ENCODE data around the gene MOGAT1. TPM values are rescaled to one million over a fixed set of nuclear protein-coding genes. Genes with fewer than 3 reads are reported as not detected.

The MOGAT1 gene
- total RNA-seq, 1 experiment from 2014 or later: not detected

DNA sequence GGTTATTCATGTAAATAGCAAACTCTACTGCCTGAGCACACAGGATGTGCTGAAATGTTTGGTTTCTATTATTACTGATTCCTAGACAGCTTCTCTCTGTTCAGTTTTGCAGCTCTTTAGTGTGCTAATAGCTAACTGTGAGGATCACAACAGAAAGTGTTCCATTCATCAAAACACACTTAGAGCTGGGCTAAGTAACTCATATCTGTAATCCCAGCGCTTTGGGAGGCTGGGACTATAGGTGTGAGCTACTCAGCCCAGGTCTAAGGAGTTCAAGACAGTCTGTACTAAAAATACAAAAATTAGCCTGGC lies 63.2 kb downstream of the MOGAT1 start:
- in situ Hi-C loops (cut with HindIII; ENCODE audit: low pct_unique_long_range_greater_than_20kb, low sequenced_read_pairs): no loop called here
- no peak for ATAC-seq
- no peaks in the 10 kb centered on the region; the same call in 1 of the 2 replicates for H3K27me3 ChIP-seq (ENCODE audit: control insufficient read depth, insufficient read depth, low read length)
- H3K36me3 ChIP-seq (ENCODE audit: control insufficient read depth, insufficient read depth, low read length): no peaks in the 10 kb centered on the region
- POLR2A ChIA-PET: no interaction called here
- H3K9me3 ChIP-seq (ENCODE audit: control insufficient read depth, insufficient read depth, low read depth, low read length): no peaks in the 10 kb centered on the region
- intact Hi-C loops (cut with micrococcal nuclease; ENCODE audit: unreplicated experiment): no loop called here
- H3K4me1 ChIP-seq (ENCODE audit: control insufficient read depth, insufficient read depth, low read length): no peaks in the 10 kb centered on the region
- BruUV-seq (replicated peaks): no TSS peak
- TF ChIP-seq, protein P1, sequence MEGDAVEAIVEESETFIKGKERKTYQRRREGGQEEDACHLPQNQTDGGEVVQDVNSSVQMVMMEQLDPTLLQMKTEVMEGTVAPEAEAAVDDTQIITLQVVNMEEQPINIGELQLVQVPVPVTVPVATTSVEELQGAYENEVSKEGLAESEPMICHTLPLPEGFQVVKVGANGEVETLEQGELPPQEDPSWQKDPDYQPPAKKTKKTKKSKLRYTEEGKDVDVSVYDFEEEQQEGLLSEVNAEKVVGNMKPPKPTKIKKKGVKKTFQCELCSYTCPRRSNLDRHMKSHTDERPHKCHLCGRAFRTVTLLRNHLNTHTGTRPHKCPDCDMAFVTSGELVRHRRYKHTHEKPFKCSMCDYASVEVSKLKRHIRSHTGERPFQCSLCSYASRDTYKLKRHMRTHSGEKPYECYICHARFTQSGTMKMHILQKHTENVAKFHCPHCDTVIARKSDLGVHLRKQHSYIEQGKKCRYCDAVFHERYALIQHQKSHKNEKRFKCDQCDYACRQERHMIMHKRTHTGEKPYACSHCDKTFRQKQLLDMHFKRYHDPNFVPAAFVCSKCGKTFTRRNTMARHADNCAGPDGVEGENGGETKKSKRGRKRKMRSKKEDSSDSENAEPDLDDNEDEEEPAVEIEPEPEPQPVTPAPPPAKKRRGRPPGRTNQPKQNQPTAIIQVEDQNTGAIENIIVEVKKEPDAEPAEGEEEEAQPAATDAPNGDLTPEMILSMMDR (IDR thresholded peaks at IDR 0.05): no peak
- no peak overlapping the region for H3K4me3 ChIP-seq (ENCODE audit: low read depth in 2 of 2, low read length in 2 of 2)
- CTCF ChIA-PET: interaction anchor here (1.1 kb wide), 1 partner anchor 11 kb away, joined by 3 read pairs; no protein-coding TSS in a partner anchor
- H3K27ac ChIP-seq (ENCODE audit: low read length): no peak overlapping the region
- DNase-seq (ENCODE audit: low read depth, low spot score): no peak

DNA sequence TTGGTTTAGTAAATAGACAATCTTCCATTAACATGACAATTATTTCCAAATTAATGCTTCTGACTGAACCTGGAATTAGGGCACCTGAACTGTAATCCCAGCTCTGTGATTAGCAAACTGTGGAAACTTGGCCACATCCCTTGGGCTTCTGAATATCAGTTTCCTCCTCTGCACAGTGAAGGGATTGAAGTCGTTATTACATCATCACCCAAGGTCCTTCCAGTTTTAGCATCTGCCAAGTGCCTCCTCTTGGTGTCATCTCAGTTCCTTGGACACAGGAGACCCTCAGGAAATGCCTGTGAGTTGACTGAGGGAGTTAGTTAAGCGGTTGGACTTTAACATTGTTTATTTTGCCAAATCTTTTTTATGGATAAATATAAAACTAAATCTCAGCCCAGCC lies 64.8 kb downstream of the MOGAT1 start:
- in situ Hi-C loops (cut with HindIII; ENCODE audit: low pct_unique_long_range_greater_than_20kb, low sequenced_read_pairs) (no loop called here), intact Hi-C loops (cut with micrococcal nuclease; ENCODE audit: unreplicated experiment) (no loop called here)
- ChIA-PET CTCF (no interaction called here), POLR2A (no interaction called here)
- Histone ChIP-seq H3K27ac (ENCODE audit: low read length) (no peak overlapping the region), H3K27me3 (ENCODE audit: control insufficient read depth, insufficient read depth, low read length) (no peaks in the 10 kb centered on the region; the same call in 1 of the 2 replicates), H3K9me3 (ENCODE audit: control insufficient read depth, insufficient read depth, low read depth, low read length) (no peaks in the 10 kb centered on the region), H3K4me3 (ENCODE audit: low read depth in 2 of 2, low read length in 2 of 2) (no peak overlapping the region), H3K36me3 (ENCODE audit: control insufficient read depth, insufficient read depth, low read length) (no peaks in the 10 kb centered on the region), H3K4me1 (ENCODE audit: control insufficient read depth, insufficient read depth, low read length) (no peaks in the 10 kb centered on the region)
- no peak for DNase-seq (ENCODE audit: low read depth, low spot score)
- no TSS peak for BruUV-seq (replicated peaks)
- no peak for TF ChIP-seq SIN3A (IDR thresholded peaks at IDR 0.05; ENCODE audit: borderline replicate concordance, insufficient read depth, low read depth, low read length)
- TF ChIP-seq, protein P2, sequence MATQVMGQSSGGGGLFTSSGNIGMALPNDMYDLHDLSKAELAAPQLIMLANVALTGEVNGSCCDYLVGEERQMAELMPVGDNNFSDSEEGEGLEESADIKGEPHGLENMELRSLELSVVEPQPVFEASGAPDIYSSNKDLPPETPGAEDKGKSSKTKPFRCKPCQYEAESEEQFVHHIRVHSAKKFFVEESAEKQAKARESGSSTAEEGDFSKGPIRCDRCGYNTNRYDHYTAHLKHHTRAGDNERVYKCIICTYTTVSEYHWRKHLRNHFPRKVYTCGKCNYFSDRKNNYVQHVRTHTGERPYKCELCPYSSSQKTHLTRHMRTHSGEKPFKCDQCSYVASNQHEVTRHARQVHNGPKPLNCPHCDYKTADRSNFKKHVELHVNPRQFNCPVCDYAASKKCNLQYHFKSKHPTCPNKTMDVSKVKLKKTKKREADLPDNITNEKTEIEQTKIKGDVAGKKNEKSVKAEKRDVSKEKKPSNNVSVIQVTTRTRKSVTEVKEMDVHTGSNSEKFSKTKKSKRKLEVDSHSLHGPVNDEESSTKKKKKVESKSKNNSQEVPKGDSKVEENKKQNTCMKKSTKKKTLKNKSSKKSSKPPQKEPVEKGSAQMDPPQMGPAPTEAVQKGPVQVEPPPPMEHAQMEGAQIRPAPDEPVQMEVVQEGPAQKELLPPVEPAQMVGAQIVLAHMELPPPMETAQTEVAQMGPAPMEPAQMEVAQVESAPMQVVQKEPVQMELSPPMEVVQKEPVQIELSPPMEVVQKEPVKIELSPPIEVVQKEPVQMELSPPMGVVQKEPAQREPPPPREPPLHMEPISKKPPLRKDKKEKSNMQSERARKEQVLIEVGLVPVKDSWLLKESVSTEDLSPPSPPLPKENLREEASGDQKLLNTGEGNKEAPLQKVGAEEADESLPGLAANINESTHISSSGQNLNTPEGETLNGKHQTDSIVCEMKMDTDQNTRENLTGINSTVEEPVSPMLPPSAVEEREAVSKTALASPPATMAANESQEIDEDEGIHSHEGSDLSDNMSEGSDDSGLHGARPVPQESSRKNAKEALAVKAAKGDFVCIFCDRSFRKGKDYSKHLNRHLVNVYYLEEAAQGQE (IDR thresholded peaks at IDR 0.05; ENCODE audit: insufficient read depth in 1 of 2, low read depth in 2 of 2, low read length in 1 of 2): no peak
- TF ChIP-seq TCF7L2 (IDR thresholded peaks at IDR 0.05; ENCODE audit: low read depth, low read length): no peak
- TF ChIP-seq, protein P1 (IDR thresholded peaks at IDR 0.05): no peak
- TF ChIP-seq POLR2AphosphoS5 (IDR thresholded peaks at IDR 0.05; ENCODE audit: low read depth, low read length): no peak
- ATAC-seq: no peak

DNA sequence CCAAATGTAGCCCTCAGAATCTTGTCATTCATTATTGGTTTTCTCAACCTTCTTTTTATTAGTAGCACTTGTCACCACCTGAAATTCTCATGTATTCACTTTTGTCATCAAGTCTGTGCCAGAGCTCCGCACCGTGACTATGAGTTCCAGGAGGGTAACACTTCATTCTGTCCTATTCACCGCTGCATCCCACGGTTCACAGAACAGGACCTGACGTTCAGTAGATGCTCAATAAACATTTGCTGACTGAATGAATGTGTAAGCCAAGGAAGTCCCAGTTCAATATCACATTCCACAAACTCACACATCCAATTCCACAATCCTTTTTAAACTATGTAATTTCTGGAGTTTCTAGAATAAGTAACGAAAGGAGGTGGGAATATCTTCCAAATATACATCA lies 65.5 kb downstream of the MOGAT1 start:
- DNase-seq (ENCODE audit: low read depth, low spot score): no peak
- Histone ChIP-seq H3K36me3 (ENCODE audit: control insufficient read depth, insufficient read depth, low read length) (no peaks in the 10 kb centered on the region), H3K9me3 (ENCODE audit: control insufficient read depth, insufficient read depth, low read depth, low read length) (no peaks in the 10 kb centered on the region), H3K27ac (ENCODE audit: low read length) (no peak overlapping the region), H3K27me3 (ENCODE audit: control insufficient read depth, insufficient read depth, low read length) (no peaks in the 10 kb centered on the region; the same call in 1 of the 2 replicates), H3K4me3 (ENCODE audit: low read depth in 2 of 2, low read length in 2 of 2) (no peak overlapping the region), H3K4me1 (ENCODE audit: control insufficient read depth, insufficient read depth, low read length) (no peaks in the 10 kb centered on the region)
- no peak for ATAC-seq
- ChIA-PET CTCF (no interaction called here), POLR2A (no interaction called here)
- in situ Hi-C loops (cut with HindIII; ENCODE audit: low pct_unique_long_range_greater_than_20kb, low sequenced_read_pairs): no loop called here
- BruUV-seq (replicated peaks): no TSS peak
- TF ChIP-seq, protein P1 (IDR thresholded peaks at IDR 0.05): no peak
- TF ChIP-seq, protein P2 (IDR thresholded peaks at IDR 0.05; ENCODE audit: insufficient read depth in 1 of 2, low read depth in 2 of 2, low read length in 1 of 2): no peak
- TF ChIP-seq TCF7L2 (IDR thresholded peaks at IDR 0.05; ENCODE audit: low read depth, low read length): no peak
- TF ChIP-seq SIN3A (IDR thresholded peaks at IDR 0.05; ENCODE audit: borderline replicate concordance, insufficient read depth, low read depth, low read length): no peak
- TF ChIP-seq POLR2AphosphoS5 (IDR thresholded peaks at IDR 0.05; ENCODE audit: low read depth, low read length): no peak
- intact Hi-C loops (cut with micrococcal nuclease; ENCODE audit: unreplicated experiment): no loop called here
